NCI-H226 (cell line): ENCODE measurements around the gene BSCL2.
"Not testable (repeated sequence)": the region's sequence is repeated elsewhere in the genome, so short reads cannot be mapped to it uniquely, and the experiment has no call there.

Experiments
- DNase-seq: peaks from one replicate; pipeline ENCODE4 v3.0.0-alpha.2; 2015

The BSCL2 gene

GRCh38 chr11:62716816-62717215 lies 9.6 kb upstream of the BSCL2 start:
- DNase-seq, result no peak

- DNase-seq, result no peak
Measured at GRCh38 chr11:62716206-62716605, 9.0 kb upstream of the BSCL2 start.

GRCh38 chr11:62715150-62716130 lies 8.2 kb upstream of the BSCL2 start:
- no peak for DNase-seq

DNA sequence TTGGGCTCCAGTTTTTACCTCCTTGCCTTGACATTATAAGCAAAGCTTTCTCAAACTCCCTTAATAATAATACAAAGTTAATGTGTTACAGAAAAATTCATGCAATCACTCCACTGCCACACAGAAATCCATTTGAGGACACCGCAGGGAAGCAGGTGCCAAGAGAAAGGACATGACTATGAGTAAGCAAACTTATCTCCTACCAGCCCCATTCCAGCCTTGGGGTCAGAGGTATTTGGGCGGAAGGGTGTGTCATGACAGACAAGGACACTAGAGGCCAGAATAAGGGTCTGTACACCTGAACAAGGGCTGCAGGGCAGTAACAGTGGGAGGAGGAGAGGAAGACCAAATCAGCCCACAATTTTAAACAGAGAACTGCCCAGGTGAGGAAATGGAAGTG lies 6.1 kb upstream of the BSCL2 start:
- DNase-seq, result no peak

DNA sequence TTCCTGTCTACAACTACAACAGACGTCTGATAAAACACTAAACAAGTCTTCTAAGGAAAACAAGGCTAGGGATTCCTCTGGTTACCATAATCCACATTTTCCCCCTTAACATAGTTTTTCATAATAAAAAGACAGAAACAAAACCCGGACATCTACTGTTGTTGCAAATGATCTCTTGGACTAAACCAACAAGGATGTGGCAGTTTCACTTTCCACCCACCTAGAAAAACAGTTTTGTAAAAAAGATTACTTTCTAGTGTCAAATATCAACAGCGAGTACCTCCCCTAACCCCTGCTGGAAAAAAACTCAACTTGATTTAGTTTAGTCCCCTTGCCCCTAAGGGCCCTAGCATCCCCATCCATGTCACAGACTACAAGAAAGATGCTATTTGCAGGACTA lies 5.6 kb upstream of the BSCL2 start:
- DNase-seq, result no peak

- no peak for DNase-seq
Measured at GRCh38 chr11:62712276-62712812, 5.1 kb upstream of the BSCL2 start.

DNA sequence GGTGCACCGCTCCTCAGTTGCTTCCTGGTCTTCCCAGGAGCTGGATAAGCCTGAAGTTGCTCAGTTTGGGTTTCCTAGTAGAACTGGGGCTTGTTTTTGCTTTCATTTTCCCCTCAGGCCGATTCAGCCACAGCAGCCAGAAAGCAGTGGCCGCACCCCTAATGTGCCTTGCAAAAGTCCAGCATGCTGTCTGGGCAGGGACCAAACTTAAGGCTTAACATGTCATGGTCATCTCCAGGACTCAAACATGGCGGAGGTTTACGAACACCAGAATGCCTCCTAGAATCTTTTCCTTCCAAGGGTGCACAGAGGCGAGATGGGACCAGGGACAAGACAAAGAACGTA lies 2.7 kb upstream of the BSCL2 start:
- DNase-seq, result no peak

- peak; percentile 96 for DNase-seq
Measured at GRCh38 chr11:62709247-62710000, 2.2 kb upstream of the BSCL2 start.

DNA sequence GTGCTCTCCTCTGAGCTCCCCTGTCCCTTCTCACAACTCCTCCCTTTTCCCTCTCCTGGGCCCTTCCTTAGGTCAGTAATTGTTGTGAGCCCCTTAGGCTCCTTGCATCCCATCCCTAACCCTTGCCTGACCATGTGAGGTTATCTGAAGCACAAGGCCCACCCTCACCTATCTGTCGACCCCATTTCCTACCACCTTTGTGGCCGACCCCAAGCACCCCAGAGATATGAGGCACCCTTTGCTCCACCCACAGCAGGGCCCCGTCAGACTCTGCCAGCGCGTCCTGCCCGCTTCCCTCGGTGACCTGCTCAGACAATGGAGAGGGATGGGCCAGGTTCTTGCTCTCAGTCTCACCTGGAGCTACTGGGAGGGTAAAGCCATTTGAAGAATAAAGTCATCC lies 1.6 kb upstream of the BSCL2 start:
- DNase-seq, result no peak

DNA sequence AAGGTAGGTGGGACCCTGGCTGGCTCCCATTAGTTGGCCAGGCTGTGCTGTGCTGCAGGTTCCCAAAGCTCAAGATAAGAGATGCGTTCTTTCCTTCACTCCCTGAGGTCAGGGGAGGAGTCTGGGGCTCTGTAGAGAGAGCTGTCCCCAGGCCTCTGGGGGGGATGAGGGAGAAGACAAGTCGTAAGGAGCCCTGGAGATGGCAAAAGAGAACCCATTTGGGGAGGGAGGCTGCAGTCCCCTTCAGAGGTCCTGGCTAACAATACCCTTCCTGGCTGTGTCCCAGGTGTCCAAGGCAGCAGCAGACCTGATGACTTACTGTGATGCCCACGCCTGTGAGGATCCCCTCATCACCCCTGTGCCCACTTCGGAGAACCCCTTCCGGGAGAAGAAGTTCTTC lies 1.2 kb upstream of the BSCL2 start:
- no peak for DNase-seq

DNA sequence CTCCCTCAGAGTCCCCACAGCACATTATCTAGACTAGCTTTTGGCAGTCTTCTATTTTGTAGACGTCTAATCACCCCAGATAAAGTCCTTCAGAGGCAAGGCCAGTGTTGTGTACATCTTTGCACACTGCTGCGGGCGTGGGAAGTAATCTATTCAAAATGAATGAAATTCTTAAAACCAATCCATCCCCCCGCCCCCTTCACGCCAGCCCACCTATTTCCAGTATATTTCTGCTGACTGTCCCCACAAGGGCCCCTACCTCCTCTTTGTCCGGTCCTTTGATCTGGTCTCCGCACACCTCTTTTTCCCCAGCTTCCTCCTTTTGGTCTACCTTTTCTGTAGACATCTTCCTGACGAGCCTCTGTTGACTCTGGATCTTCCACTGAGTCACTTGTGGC lies 375 bp downstream of the BSCL2 start:
- no peak for DNase-seq

- peak; percentile 92 for DNase-seq
Measured at GRCh38 chr11:62705880-62706849, 1.1 kb downstream of the BSCL2 start.

DNA sequence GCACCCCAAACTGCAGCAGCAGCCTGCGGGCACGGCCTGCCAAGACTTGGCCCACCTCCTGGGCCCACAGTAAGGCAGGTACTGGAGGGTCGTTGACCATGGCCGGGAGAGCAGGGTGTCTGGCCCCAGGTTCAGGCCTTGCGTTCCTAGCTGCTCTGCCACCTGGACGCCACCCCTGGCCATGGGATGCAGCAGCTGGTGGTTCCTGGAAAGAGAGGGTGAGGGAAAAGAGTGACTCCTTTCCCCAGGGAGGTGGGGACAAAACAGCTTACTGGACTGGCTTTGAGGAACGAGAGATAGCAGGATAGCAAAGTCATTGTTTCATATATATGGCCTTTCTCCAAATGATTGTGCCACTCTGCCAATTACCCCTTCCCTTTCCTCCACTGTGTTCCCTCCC lies 1.8 kb downstream of the BSCL2 start:
- DNase-seq, result peak; percentile 20

- DNase-seq, result not testable (repeated sequence)
Measured at GRCh38 chr11:62703921-62704320, 3.3 kb downstream of the BSCL2 start.

DNA sequence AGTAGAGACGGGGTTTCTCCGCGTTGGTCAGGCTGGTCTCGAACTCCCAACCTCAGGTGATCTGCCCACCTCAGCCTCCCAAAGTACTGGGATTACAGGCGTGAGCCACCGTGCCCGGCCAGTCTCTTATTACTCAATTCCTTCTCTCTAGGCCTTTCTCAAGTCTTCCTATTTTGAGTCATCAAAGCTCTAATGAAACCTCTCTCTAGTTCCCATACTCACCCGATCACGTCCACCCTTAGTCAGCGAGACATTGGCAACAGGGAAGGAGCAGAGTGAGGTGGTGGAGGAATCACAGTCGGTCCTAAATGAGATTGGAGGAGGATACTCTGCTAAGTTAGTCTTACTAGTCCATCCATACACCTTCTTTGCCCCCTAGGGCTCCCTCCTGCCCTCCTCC lies 5.0 kb downstream of the BSCL2 start:
- no peak for DNase-seq

DNA sequence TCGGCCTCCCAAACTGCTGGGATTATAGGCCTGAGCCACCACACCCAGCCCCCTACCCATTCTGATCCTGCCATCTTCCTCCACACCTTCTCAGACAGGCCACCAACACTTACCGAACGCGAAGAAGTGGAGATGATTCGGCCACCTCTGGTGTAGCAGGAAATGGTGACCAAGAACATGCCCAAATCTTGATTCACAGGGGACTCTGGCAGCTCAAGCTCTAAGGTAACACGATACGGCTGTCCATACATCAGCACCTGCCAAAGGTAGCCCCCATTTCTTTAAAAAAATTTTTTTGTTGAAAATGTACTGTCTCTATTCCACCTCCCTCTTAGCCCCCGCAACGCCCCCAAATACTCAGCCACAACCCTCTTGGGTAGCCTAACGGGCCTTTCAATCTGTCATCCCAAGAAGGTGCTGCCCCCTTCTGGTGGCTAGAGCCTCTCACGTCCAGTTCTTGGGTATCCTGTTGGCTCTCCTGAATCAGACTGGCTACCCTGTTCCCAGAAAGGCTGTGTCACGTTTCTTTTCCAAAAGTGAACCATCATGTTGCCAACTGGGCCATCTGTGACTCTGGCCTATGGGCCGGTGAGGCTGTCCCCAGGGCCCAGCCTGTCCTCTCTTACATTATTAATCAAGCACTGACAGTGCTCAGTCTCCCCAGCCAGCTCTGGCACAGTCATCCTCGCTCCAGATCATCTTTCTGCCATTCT lies 12.6 kb downstream of the BSCL2 start:
- peak; percentile 53 for DNase-seq

DNA sequence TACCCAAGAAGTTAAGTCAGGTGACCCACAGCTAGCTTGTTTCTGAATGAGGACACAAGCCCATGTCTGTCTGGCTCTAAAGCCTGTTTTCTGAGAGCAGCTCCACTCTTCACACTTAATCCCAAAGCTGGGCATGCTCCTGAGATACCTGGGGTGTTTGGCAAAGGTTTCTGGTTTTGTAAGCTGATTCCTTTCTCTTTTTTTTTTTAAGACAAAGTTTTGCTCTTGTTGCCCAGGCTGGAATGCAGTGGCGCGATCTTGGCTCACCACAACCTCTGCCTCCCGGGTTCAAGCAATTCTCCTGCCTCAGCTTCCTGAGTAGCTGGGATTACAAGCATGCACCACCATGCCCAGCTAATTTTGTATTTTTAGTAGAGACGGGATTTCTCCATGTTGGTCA lies 13.6 kb downstream of the BSCL2 start:
- not testable (repeated sequence) for DNase-seq

GRCh38 chr11:62689421-62690183 lies 17.6 kb downstream of the BSCL2 start, which contains the start of gene LRRN4CL:
LRRN4CL (minus strand) TSS chr11:62689530; CDS start chr11:62688508, 1,022 bp downstream.
- DNase-seq, result peak; percentile 92

DNA sequence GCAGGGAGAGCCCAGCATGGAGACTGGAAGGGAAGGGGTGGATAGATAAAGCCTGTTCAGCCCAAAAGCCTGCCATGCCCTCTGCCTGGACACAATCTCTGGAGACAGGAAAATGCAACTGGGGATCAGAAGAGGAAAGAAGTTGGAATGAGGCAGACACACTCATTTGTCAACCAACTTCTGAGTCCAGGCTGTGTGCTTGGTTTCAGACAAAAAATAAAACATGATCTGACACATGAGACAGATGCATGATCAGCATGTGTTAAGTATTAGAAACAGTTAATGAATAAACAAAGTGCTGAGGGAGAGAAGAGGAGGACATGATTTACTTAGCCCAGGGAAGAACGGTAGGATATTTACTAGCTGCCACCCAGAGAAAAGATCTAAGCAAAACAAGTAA lies 18.7 kb downstream of the BSCL2 start:
- DNase-seq, result no peak

- DNase-seq, result no peak
Measured at GRCh38 chr11:62687508-62688396, 19.5 kb downstream of the BSCL2 start.
